Measurements from ENCODE around the gene RDH16. TPM values are rescaled to one million over a fixed set of nuclear protein-coding genes. Genes with fewer than 3 reads are reported as not detected.
"Not testable (repeated sequence)": the region's sequence is repeated elsewhere in the genome, so short reads cannot be mapped to it uniquely, and the experiment has no call there.

Gene RDH16
- total and polyA plus RNA-seq, 4 donors: 0.11 to 0.68 (median 0.38) TPM

DNA sequence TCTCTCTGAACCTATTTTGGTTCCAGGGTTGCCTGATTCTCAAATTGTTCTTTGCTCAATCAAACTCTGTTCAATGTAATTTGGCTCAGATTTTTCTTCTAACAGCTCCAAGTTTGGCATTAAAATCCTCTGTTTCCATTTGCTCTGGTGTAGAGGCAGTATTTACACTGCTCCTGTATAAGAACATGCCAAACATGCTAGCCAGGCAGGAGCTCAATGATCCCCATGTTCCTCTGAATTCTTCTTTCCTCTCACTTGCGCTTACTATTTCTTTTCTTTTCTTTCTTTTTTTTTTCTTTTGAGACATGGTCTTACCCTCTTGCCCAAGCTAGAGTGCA lies 40.4 kb downstream of the RDH16 start:
- Histone ChIP-seq H3K27me3 (ENCODE audit: control insufficient read depth in 3 of 3, insufficient read depth in 3 of 3, low read length in 2 of 3) (no peaks in the 10 kb centered on the region), H3K9me3 (ENCODE audit: control insufficient read depth in 4 of 4, insufficient read depth in 3 of 4, low read length in 3 of 4) (no peaks in the 10 kb centered on the region), H3K9ac (ENCODE audit: insufficient read depth in 1 of 2, low read length in 2 of 2) (no peak overlapping the region), H3K27ac (ENCODE audit: low read depth in 1 of 2, low read length in 1 of 2) (no peak overlapping the region), H3K4me3 (no peak overlapping the region), H3K4me1 (ENCODE audit: control insufficient read depth in 5 of 5, insufficient read depth in 5 of 5, low read length in 5 of 5) (no peaks in the 10 kb centered on the region), H3K36me3 (ENCODE audit: control insufficient read depth in 4 of 4, insufficient read depth in 4 of 4, low read length in 4 of 4) (no peaks in the 10 kb centered on the region)
- 77 to 88% methylated on average over 1 of the region's 1 CpG for WGBS, 2 donors
- ATAC-seq (ENCODE audit: insufficient read depth, low FRiP score): no peak
- DNase-seq: no peak
- TF ChIP-seq, protein P1, sequence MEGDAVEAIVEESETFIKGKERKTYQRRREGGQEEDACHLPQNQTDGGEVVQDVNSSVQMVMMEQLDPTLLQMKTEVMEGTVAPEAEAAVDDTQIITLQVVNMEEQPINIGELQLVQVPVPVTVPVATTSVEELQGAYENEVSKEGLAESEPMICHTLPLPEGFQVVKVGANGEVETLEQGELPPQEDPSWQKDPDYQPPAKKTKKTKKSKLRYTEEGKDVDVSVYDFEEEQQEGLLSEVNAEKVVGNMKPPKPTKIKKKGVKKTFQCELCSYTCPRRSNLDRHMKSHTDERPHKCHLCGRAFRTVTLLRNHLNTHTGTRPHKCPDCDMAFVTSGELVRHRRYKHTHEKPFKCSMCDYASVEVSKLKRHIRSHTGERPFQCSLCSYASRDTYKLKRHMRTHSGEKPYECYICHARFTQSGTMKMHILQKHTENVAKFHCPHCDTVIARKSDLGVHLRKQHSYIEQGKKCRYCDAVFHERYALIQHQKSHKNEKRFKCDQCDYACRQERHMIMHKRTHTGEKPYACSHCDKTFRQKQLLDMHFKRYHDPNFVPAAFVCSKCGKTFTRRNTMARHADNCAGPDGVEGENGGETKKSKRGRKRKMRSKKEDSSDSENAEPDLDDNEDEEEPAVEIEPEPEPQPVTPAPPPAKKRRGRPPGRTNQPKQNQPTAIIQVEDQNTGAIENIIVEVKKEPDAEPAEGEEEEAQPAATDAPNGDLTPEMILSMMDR (IDR thresholded peaks at IDR 0.05; ENCODE audit: control extremely low read depth, extremely low read depth): no peak

DNA sequence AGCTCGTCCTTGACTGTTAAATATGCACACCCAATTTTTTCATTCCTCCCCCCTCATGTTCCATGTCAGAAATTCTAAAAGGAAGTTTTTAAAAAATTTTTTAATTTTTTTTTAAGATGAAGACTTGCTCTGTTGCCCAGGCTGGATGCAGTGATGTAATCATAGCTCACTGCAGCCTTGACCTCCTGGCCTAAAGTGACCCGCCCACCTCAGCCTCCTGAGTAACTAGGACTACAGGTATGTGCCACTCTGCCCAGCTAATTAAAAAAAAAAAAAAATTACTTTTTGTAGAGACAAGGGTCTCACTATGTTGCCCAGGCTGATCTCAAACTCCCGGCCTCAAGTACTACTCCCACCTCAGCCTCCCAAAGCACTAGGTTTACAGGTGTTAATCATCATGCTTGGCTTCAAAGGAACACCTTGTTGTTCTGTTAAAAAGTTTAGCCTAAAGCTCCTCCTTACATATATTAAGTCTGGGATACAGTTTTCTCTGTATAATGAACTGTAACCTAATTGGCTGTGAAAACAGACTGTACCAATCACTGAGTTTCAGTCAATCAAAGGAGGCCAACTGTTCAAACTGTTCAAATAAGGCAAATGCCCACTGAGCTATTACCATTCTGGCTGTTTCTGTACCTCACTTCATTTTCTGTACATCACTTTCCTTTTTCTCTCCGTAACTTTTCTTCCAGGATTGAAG lies 41.0 kb downstream of the RDH16 start:
- no peaks in the 10 kb centered on the region for H3K9me3 ChIP-seq (ENCODE audit: control insufficient read depth in 4 of 4, insufficient read depth in 3 of 4, low read length in 3 of 4)
- WGBS, 2 donors: 87 to 91% methylated on average over 4 of the region's 4 CpGs
- TF ChIP-seq, protein P1 (IDR thresholded peaks at IDR 0.05; ENCODE audit: control extremely low read depth, extremely low read depth): no peak
- no peak overlapping the region for H3K27ac ChIP-seq (ENCODE audit: low read depth in 1 of 2, low read length in 1 of 2)
- no peaks in the 10 kb centered on the region for H3K36me3 ChIP-seq (ENCODE audit: control insufficient read depth in 4 of 4, insufficient read depth in 4 of 4, low read length in 4 of 4)
- H3K4me1 ChIP-seq (ENCODE audit: control insufficient read depth in 5 of 5, insufficient read depth in 5 of 5, low read length in 5 of 5): no peaks in the 10 kb centered on the region
- no peak overlapping the region for H3K4me3 ChIP-seq
- ATAC-seq (ENCODE audit: insufficient read depth, low FRiP score) (no peak), DNase-seq (no peak)
- H3K9ac ChIP-seq (ENCODE audit: insufficient read depth in 1 of 2, low read length in 2 of 2): no peak overlapping the region
- H3K27me3 ChIP-seq (ENCODE audit: control insufficient read depth in 3 of 3, insufficient read depth in 3 of 3, low read length in 2 of 3): no peaks in the 10 kb centered on the region

DNA sequence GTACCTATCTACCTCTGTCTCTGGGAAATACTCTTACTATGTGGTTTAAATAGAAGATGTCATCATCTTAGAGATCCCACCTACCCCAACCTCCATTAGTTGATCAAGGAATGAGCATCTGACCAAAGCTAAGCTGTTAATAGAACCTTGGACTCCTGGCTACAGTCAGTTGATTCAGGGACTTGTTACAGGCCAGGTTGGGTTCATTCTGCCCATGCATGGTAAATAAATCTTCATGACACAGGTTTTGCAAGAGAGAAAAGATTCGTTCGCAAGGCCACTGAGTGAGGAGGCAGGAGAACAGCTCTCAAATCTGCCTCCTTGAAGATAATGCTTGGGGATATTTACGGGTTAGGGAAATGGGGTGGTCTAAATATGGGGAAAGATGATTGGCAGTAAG lies 42.7 kb downstream of the RDH16 start:
- no peaks in the 10 kb centered on the region for H3K36me3 ChIP-seq (ENCODE audit: control insufficient read depth in 4 of 4, insufficient read depth in 4 of 4, low read length in 4 of 4)
- no peak overlapping the region for H3K27ac ChIP-seq (ENCODE audit: low read depth in 1 of 2, low read length in 1 of 2)
- WGBS, 2 donors: 84% methylated on average over 3 of the region's 3 CpGs
- H3K9me3 ChIP-seq (ENCODE audit: control insufficient read depth in 4 of 4, insufficient read depth in 3 of 4, low read length in 3 of 4): peaks cover 0 to 4% (median under 1%) of the 10 kb centered on the region in 4 donors
- no peaks in the 10 kb centered on the region for H3K27me3 ChIP-seq (ENCODE audit: control insufficient read depth in 3 of 3, insufficient read depth in 3 of 3, low read length in 2 of 3)
- no peak overlapping the region for H3K9ac ChIP-seq (ENCODE audit: insufficient read depth in 1 of 2, low read length in 2 of 2)
- H3K4me1 ChIP-seq (ENCODE audit: control insufficient read depth in 5 of 5, insufficient read depth in 5 of 5, low read length in 5 of 5): no peaks in the 10 kb centered on the region
- ATAC-seq (ENCODE audit: insufficient read depth, low FRiP score) (no peak), DNase-seq (no peak)
- TF ChIP-seq, protein P1 (IDR thresholded peaks at IDR 0.05; ENCODE audit: control extremely low read depth, extremely low read depth): no peak
- H3K4me3 ChIP-seq: no peak overlapping the region

GRCh38 chr12:56914256-56914655 lies 43.2 kb downstream of the RDH16 start:
- Histone ChIP-seq H3K27ac (ENCODE audit: low read depth in 1 of 2, low read length in 1 of 2) (no peak overlapping the region), H3K4me3 (no peak overlapping the region), H3K36me3 (ENCODE audit: control insufficient read depth in 4 of 4, insufficient read depth in 4 of 4, low read length in 4 of 4) (no peaks in the 10 kb centered on the region), H3K9me3 (ENCODE audit: control insufficient read depth in 4 of 4, insufficient read depth in 3 of 4, low read length in 3 of 4) (peaks cover 0 to 7% (median 3%) of the 10 kb centered on the region in 4 donors), H3K4me1 (ENCODE audit: control insufficient read depth in 5 of 5, insufficient read depth in 5 of 5, low read length in 5 of 5) (no peaks in the 10 kb centered on the region), H3K9ac (ENCODE audit: insufficient read depth in 1 of 2, low read length in 2 of 2) (no peak overlapping the region), H3K27me3 (ENCODE audit: control insufficient read depth in 3 of 3, insufficient read depth in 3 of 3, low read length in 2 of 3) (no peaks in the 10 kb centered on the region)
- DNase-seq: no peak
- TF ChIP-seq, protein P1 (IDR thresholded peaks at IDR 0.05; ENCODE audit: control extremely low read depth, extremely low read depth): no peak
- no peak for ATAC-seq (ENCODE audit: insufficient read depth, low FRiP score)

DNA sequence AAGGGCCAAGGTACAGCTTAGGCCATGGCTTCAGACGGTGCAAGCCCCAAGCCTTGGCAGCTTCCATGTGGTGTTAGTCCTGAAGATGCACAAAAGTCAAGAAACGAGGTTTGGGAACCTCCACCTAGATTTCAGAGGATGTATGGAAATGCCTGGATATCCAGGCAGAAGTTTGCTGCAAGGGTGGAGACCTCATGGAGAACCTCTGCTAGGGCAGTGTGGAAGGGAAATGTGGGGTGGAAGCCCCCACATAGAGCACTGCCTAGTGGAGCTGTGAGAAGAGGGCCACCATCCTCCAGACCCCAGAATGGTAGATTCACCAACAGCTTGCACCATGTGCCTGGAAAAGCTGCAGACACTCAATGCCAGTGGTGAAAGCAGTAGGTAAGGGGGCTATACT lies 48.0 kb downstream of the RDH16 start:
- WGBS, 2 donors: 71 to 82% methylated on average over 2 of the region's 2 CpGs
- ATAC-seq (ENCODE audit: insufficient read depth, low FRiP score); H3K27me3 ChIP-seq (ENCODE audit: control insufficient read depth in 3 of 3, insufficient read depth in 3 of 3, low read length in 2 of 3): not testable (repeated sequence)

More for the DNA sequence above, 48.0 kb downstream of the RDH16 start:
- not testable (repeated sequence) for H3K4me3 ChIP-seq; H3K9ac ChIP-seq (ENCODE audit: insufficient read depth in 1 of 2, low read length in 2 of 2); H3K4me1 ChIP-seq (ENCODE audit: control insufficient read depth in 5 of 5, insufficient read depth in 5 of 5, low read length in 5 of 5); DNase-seq; H3K36me3 ChIP-seq (ENCODE audit: control insufficient read depth in 4 of 4, insufficient read depth in 4 of 4, low read length in 4 of 4); H3K27ac ChIP-seq (ENCODE audit: low read depth in 1 of 2, low read length in 1 of 2)
- H3K9me3 ChIP-seq (ENCODE audit: control insufficient read depth in 4 of 4, insufficient read depth in 3 of 4, low read length in 3 of 4): peaks cover 0 to 13% (median 3%) of the 10 kb centered on the region in 4 donors

All from lung (tissue), 12 donors.